ENCODE data around the gene SIGLEC8. TPM values are rescaled to one million over a fixed set of nuclear protein-coding genes. Genes with fewer than 3 reads are reported as not detected.

SIGLEC8 gene
- total RNA-seq, 1 donor from 2014 or later, result not detected

DNA sequence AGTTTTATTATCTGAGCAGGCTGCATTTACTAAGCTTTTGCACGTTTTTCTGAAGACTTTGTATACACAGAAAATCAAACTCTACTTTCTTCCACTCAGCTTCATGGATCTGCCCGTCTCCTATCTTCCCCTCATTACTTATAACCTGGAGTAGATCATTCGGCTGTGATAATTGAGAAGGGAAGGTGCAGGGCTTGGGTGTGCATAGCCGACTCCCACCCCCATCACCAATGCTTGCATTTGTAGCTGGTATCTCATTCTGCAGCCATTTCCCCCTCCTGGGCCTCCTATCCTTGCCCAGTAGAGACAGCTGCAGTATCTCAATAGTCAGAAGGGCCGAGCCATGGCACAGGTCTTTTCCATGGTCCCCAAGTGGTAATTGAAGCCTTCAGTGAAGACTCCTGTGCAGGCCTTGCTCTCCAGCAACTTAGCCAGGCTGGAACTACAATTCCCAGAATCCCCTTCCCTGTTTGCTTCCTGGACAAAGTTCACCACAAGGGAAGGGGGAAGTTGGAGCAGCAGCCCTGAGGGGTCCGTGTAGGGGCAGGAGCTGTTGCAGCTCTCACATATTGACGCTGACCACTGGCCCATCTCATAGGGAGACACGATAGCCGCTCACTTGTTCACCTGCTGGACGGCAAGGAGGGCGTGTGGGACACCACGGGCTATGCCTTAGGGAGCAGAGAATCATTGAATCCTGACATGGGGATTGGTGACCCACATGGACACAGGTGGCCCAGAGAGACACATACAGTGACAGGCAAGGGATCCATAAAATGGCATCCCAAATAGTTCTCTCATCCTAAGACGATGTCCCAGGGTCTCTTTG lies 2.1 kb upstream of the SIGLEC8 start:
- DNase-seq (ENCODE audit: extremely low spot score, unreplicated experiment), result peak; percentile 49
- no peaks in the 10 kb centered on the region for H3K4me1 Mint-ChIP-seq (ENCODE audit: unreplicated experiment)

DNA sequence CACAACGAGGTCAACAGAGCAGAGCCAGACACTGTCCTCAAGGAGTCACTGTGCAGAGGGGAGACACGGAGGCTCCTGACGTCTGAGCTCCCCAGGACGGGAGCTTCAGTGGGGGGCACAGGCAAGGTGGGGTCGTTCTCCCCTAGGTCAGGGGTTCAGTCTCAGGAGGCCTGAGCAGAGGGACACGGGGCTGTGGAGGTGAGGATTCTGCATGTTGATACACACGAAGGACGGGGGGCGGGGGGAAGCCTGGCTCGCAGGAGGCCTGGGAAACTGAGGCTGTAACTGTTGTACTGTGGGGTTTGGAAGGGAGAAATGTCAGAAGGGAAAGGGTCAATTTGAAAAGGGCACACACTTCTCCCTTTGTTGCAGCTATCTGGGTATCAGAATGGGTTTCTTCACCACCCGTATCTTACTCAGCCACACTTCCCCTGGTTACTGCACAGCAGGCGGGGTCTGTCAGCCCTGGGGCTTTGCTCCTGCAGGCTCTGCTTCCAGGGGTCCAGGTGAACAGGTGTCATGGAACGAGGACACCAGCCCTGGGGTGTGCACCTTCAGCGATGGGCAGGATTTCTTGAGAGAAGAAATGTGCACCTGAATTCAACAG lies 748 bp upstream of the SIGLEC8 start:
- Mint-ChIP-seq H3K36me3 (no peaks in the 10 kb centered on the region), H3K9me3 (no peaks in the 10 kb centered on the region), H3K4me3 (no peak overlapping the region), H3K27me3 (peaks cover 28% of the 10 kb centered on the region), H3K27ac (no peak overlapping the region), H3K4me1 (ENCODE audit: unreplicated experiment) (no peaks in the 10 kb centered on the region)
- DNase-seq (ENCODE audit: extremely low spot score, unreplicated experiment), result peak; percentile 53
- TF ChIP-seq, protein P1, sequence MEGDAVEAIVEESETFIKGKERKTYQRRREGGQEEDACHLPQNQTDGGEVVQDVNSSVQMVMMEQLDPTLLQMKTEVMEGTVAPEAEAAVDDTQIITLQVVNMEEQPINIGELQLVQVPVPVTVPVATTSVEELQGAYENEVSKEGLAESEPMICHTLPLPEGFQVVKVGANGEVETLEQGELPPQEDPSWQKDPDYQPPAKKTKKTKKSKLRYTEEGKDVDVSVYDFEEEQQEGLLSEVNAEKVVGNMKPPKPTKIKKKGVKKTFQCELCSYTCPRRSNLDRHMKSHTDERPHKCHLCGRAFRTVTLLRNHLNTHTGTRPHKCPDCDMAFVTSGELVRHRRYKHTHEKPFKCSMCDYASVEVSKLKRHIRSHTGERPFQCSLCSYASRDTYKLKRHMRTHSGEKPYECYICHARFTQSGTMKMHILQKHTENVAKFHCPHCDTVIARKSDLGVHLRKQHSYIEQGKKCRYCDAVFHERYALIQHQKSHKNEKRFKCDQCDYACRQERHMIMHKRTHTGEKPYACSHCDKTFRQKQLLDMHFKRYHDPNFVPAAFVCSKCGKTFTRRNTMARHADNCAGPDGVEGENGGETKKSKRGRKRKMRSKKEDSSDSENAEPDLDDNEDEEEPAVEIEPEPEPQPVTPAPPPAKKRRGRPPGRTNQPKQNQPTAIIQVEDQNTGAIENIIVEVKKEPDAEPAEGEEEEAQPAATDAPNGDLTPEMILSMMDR (conservative IDR thresholded peaks at IDR 0.05), result no peak

More for the DNA sequence above, 2.1 kb upstream of the SIGLEC8 start:
- Mint-ChIP-seq H3K36me3 (no peaks in the 10 kb centered on the region), H3K4me3 (peak overlapping the region; percentile 72), H3K27ac (no peak overlapping the region), H3K9me3 (no peaks in the 10 kb centered on the region), H3K27me3 (peaks cover 36% of the 10 kb centered on the region)
- TF ChIP-seq, protein P1 (conservative IDR thresholded peaks at IDR 0.05), result no peak

DNA sequence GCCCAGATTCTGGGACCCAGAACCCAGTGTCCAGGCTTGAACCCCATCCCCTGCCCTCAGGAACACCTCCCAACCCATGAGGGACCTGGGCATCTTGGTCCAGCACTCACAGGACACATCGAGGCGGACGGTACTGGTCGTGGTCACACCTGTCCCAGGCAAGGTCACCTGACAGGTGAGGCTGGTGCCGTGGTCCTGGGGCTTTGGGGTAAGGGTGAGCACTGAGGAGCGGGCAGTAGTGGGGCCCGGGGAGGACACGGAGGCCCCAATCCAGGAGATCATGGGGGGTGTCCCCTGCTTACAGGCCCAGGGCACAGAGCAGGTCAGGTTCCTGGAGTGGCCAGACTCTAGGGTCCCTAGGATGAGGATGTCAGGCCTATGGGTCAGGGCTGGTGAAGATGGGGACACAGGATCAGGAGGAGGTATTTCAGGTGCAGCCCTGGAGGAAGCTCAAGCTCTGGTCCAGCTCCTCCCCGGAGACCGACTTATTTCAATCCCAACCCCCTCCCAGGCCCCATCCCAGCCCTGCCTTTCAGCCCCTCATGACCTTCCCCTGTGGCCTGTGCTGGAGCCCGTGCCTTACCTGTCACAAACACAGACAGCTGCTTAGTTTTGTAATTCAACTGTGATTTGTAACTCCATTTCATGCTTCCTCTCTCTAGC lies 772 bp downstream of the SIGLEC8 start:
- no peak overlapping the region for H3K27ac Mint-ChIP-seq

DNA sequence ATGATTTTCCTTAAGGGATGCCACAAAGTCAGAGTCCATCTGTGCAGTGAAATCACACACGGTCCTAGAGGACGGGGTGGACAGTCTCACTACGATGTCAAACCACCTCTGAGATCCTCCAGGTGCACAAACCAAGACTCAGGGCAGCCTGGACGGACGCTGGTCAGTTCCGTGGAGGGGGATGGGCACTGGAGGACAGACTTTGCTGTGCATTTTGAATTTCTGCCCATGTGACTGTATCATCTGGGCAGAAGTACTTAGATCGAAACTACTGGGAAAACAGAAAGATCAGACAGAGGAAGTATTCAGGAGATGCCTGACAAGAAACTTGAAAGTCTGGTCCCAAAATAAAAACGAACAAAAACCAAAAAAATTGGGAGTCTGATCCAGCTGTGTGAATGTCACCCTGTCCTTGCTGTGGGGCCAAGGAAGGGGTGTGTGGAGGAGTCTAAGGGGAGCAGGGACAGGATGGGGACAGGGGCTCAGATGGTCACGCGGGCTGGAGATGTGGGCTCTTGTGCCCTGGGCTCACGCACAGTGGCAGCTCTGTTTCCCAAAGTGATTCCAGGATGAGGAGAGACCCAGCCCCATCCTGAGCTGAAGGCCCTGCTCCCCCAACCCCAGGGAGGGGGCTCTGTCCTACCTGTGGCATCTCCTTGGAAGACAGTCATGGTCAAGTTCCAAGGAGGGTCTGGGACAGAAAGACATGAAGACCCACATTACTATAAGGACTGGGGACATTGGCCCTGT lies 1.5 kb downstream of the SIGLEC8 start:
- Mint-ChIP-seq H3K4me3 (no peak overlapping the region), H3K4me1 (ENCODE audit: unreplicated experiment) (no peaks in the 10 kb centered on the region), H3K36me3 (no peaks in the 10 kb centered on the region), H3K27ac (no peak overlapping the region), H3K9me3 (no peaks in the 10 kb centered on the region), H3K27me3 (peaks cover 19% of the 10 kb centered on the region)
- peak; percentile 34 for DNase-seq (ENCODE audit: extremely low spot score, unreplicated experiment)
- TF ChIP-seq, protein P1 (conservative IDR thresholded peaks at IDR 0.05), result no peak

More for the DNA sequence above, 772 bp downstream of the SIGLEC8 start:
- H3K4me1 Mint-ChIP-seq (ENCODE audit: unreplicated experiment), result no peaks in the 10 kb centered on the region
- TF ChIP-seq, protein P1 (conservative IDR thresholded peaks at IDR 0.05), result no peak
- no peak overlapping the region for H3K4me3 Mint-ChIP-seq
- no peaks in the 10 kb centered on the region for H3K36me3 Mint-ChIP-seq
- peaks cover 22% of the 10 kb centered on the region for H3K27me3 Mint-ChIP-seq
- no peaks in the 10 kb centered on the region for H3K9me3 Mint-ChIP-seq
- peak; percentile 62 for DNase-seq (ENCODE audit: extremely low spot score, unreplicated experiment)

DNA sequence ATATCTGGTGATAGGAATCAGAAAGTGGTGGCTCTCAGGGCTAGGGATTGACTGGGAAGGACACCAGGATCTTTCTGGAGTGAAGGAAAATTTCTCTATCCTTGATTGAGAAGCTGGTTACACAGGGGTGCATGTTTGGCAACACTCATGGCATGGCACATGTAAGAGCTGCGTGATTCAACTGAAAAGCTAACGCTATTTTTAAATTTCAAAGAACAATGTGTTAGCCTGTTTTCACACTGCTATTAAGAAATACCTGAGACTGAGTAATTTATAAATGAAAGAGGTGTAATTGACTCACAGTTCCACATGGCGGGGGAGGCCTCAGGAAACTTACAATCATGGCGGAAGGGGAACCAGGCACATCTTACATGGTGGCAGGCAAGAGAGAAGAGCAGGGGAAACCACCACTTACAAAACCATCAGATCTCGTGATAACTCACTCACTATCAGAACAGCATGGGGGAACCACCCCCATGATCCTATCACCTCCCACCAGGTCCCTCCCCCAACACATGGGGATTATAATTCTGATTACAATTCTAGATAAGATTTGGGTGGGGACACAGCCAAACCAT lies 7.4 kb downstream of the SIGLEC8 start:
- Mint-ChIP-seq H3K36me3 (no peaks in the 10 kb centered on the region), H3K4me3 (no peak overlapping the region), H3K4me1 (ENCODE audit: unreplicated experiment) (no peaks in the 10 kb centered on the region), H3K27ac (no peak overlapping the region), H3K27me3 (peaks cover 17% of the 10 kb centered on the region), H3K9me3 (peaks cover 5% of the 10 kb centered on the region)
- DNase-seq (ENCODE audit: extremely low spot score, unreplicated experiment), result no peak
- TF ChIP-seq, protein P1 (conservative IDR thresholded peaks at IDR 0.05), result no peak
